Activated CD8-positive, alpha-beta T cell treated with anti-CD3 and anti-CD28 coated beads for 36 hours (primary cell): ENCODE data around the gene CTNNA1. TPM values are rescaled to one million over a fixed set of nuclear protein-coding genes. Genes with fewer than 3 reads are reported as not detected.
"Not testable (repeated sequence)": the region's sequence is repeated elsewhere in the genome, so short reads cannot be mapped to it uniquely, and the experiment has no call there.

Experiments used
- ATAC-seq: fragments of 200-7000 bp; cut with Tn5 transposase; one replicate; pipeline ENCODE4 v1.10.0; 2021; ENCODE audit warnings: mild to moderate bottlenecking, moderate library complexity
- CTCF ChIA-PET: fragments of 350-600 bp; sonication (Branson Sonifier 250); formaldehyde crosslinking; loops from one replicate; lab custom pipeline; 2021; ENCODE audit warnings: antibody characterized with exemption; lab: Charles Lee
- POLR2A ChIA-PET: fragments of 350-600 bp; sonication (Branson Sonifier 250); formaldehyde crosslinking; loops from one replicate; lab custom pipeline; 2021; ENCODE audit warnings: antibody characterized with exemption; lab: Charles Lee
- DNase-seq: peaks from one replicate; pipeline ENCODE4 v3.0.0-alpha.2; 2020
- H3K27ac Mint-ChIP-seq: one replicate; pipeline ENCODE4 v1.8.0; 2021; ENCODE audit warnings: mild to moderate bottlenecking, mixed read lengths
- H3K27me3 Mint-ChIP-seq: one replicate; pipeline ENCODE4 v1.8.0; 2021; ENCODE audit warnings: mixed read lengths
- H3K36me3 Mint-ChIP-seq: one replicate; pipeline ENCODE4 v1.8.0; 2021; ENCODE audit warnings: low read depth, mixed read lengths
- H3K4me1 Mint-ChIP-seq: one replicate; pipeline ENCODE4 v1.8.0; 2021; ENCODE audit warnings: low read depth, mixed read lengths
- H3K4me3 Mint-ChIP-seq: one replicate; pipeline ENCODE4 v1.8.0; 2021; ENCODE audit warnings: mild to moderate bottlenecking, moderate library complexity, mixed read lengths
- H3K9me3 Mint-ChIP-seq: one replicate; pipeline ENCODE4 v1.8.0; 2021; ENCODE audit warnings: mixed read lengths
- intact Hi-C: fragments of 100-400 bp; cut with micrococcal nuclease; formaldehyde crosslinking; loops from one replicate; pipeline ENCODE4 v1.10.0; 2022
- total RNA-seq, 2 experiments: library from RNA; stranded (reverse); gene quantifications; one replicate each; pipeline ENCODE4 v1.2.3, GENCODE V29; 2021
- TF ChIP-seq, protein P1 (sequence below): fragments of 200-600 bp; IDR thresholded peaks from one replicate; pipeline ENCODE4 v1.8.0; 2022; ENCODE audit warnings: antibody characterized with exemption, mild to moderate bottlenecking

The CTNNA1 gene
- total RNA-seq, 2 experiments from 2014 or later = 77.3 to 85.6 TPM

DNA sequence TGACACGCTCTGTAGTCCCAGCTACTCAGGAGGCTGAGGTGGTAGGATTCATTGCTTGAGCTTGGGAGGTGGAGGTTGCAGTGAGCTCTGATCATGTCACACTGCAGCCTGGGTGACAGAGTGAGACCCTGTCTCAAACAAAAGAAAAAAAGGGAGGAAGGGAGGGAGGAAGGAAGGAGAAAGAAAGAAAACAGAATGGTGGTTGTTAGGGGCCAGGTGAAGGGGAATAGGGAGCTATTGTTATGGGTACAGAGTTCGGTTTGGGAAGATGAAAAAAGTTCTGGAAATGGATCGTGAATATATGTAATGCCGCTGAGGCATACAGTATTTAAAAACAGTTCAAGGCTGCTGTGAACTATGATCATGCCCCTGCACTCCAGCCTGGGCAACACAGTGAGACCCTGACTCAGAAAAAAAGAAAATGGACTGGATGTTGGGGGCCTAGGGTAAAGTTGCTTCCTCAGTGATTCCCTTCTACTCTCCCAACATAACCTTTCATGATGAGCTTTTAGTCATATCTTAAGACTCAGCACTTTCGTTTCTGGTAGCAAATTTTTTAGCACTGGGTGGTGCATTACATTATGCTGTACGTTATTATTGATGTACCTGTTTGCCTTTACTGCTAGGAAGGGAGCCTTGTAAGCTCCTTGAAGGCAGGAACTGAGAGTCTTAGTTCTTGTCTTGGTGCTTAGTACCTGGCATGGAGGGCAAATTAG, 4.0 kb downstream of the CTNNA1 start:
- Mint-ChIP-seq H3K4me1 (peaks cover 36% of the 10 kb centered on the region), H3K36me3 (peaks cover 28% of the 10 kb centered on the region), H3K4me3 (no peak overlapping the region), H3K9me3 (peaks cover 6% of the 10 kb centered on the region), H3K27ac (no peak overlapping the region), H3K27me3 (peaks cover 44% of the 10 kb centered on the region)
- POLR2A ChIA-PET = interaction anchor here (1.3 kb wide), 1 partner anchor 12 kb away, joined by 3 read pairs; no protein-coding TSS in a partner anchor
- intact Hi-C loops = no loop called here
- CTCF ChIA-PET = interaction anchor here (0.9 to 1.2 kb wide), 3 partner anchors 15 to 426 kb away, joined by 3 to 6 read pairs (median 3); no protein-coding TSS in a partner anchor
- no peak for ATAC-seq
- TF ChIP-seq, protein P1, sequence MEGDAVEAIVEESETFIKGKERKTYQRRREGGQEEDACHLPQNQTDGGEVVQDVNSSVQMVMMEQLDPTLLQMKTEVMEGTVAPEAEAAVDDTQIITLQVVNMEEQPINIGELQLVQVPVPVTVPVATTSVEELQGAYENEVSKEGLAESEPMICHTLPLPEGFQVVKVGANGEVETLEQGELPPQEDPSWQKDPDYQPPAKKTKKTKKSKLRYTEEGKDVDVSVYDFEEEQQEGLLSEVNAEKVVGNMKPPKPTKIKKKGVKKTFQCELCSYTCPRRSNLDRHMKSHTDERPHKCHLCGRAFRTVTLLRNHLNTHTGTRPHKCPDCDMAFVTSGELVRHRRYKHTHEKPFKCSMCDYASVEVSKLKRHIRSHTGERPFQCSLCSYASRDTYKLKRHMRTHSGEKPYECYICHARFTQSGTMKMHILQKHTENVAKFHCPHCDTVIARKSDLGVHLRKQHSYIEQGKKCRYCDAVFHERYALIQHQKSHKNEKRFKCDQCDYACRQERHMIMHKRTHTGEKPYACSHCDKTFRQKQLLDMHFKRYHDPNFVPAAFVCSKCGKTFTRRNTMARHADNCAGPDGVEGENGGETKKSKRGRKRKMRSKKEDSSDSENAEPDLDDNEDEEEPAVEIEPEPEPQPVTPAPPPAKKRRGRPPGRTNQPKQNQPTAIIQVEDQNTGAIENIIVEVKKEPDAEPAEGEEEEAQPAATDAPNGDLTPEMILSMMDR = no peak
- DNase-seq = no peak

DNA sequence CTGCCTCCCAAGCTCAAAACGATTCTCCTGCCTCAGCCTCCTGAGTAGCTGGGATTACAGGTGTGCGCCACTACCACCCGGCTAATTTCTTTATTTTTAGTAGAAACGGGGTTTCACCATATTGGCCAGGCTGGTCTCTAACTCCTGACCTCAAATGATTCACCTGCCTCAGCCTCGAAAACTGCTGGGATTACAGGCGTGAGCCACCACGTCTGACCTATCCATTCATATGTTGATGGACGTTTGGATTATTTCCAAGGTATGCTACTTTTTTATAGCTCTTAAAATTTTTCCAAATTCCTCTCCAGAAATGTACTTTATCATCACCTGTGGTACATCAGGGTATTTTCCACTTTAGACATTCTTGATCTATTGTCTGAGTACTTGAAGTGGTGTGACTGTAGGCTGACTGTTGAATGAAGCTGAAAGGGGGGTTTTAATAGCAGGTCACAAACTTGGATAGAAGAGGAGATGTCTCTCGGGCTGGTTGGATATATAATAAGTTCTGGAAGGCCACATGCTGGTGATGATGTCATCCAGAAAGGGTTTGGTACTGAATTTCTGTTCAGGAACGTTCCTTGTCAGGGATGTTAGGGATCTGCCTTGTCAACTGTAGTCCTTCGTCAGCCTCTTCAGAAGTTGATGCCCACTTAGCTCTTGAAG, 7.4 kb downstream of the CTNNA1 start:
- POLR2A ChIA-PET = interaction anchor here (0.6 kb wide), 1 partner anchor 348 kb away, joined by 3 read pairs; no protein-coding TSS in a partner anchor
- DNase-seq = no peak
- Mint-ChIP-seq H3K27ac (no peak overlapping the region), H3K4me3 (no peak overlapping the region), H3K9me3 (peaks cover 6% of the 10 kb centered on the region), H3K36me3 (peaks cover 26% of the 10 kb centered on the region), H3K27me3 (peaks cover 32% of the 10 kb centered on the region), H3K4me1 (peaks cover 21% of the 10 kb centered on the region)
- TF ChIP-seq, protein P1 = no peak
- ATAC-seq = no peak
- intact Hi-C loops = no loop called here
- CTCF ChIA-PET = interaction anchor here (0.7 to 1.3 kb wide), 3 partner anchors 29 to 47 kb away, joined by 3 to 4 read pairs (median 3); no protein-coding TSS in a partner anchor

GRCh38 chr5:138761115-138761514, 7.9 kb downstream of the CTNNA1 start:
- intact Hi-C loops, H3K9me3 Mint-ChIP-seq, H3K4me3 Mint-ChIP-seq, POLR2A ChIA-PET, ATAC-seq: not testable (repeated sequence)
- CTCF ChIA-PET = interaction anchor here (0.7 to 1.3 kb wide), 3 partner anchors 28 to 46 kb away, joined by 3 to 4 read pairs (median 3); no protein-coding TSS in a partner anchor
- H3K36me3 Mint-ChIP-seq = peaks cover 26% of the 10 kb centered on the region
- H3K27me3 Mint-ChIP-seq = peaks cover 35% of the 10 kb centered on the region
- peaks cover 21% of the 10 kb centered on the region for H3K4me1 Mint-ChIP-seq
- DNase-seq = peak; percentile 20
- H3K27ac Mint-ChIP-seq = peak overlapping the region; percentile 34

GRCh38 chr5:138761670-138762069, 8.4 kb downstream of the CTNNA1 start:
- DNase-seq, intact Hi-C loops, H3K27ac Mint-ChIP-seq, H3K4me3 Mint-ChIP-seq, ATAC-seq, H3K9me3 Mint-ChIP-seq: not testable (repeated sequence)
- POLR2A ChIA-PET = interaction anchor here (1.4 kb wide), 1 partner anchor 12 kb away, joined by 3 read pairs; no protein-coding TSS in a partner anchor
- H3K27me3 Mint-ChIP-seq = peaks cover 33% of the 10 kb centered on the region
- peaks cover 18% of the 10 kb centered on the region for H3K4me1 Mint-ChIP-seq
- peaks cover 23% of the 10 kb centered on the region for H3K36me3 Mint-ChIP-seq
- CTCF ChIA-PET = interaction anchor here (0.9 to 1.0 kb wide), 2 partner anchors 63 to 182 kb away, joined by 3 read pairs; no protein-coding TSS in a partner anchor

DNA sequence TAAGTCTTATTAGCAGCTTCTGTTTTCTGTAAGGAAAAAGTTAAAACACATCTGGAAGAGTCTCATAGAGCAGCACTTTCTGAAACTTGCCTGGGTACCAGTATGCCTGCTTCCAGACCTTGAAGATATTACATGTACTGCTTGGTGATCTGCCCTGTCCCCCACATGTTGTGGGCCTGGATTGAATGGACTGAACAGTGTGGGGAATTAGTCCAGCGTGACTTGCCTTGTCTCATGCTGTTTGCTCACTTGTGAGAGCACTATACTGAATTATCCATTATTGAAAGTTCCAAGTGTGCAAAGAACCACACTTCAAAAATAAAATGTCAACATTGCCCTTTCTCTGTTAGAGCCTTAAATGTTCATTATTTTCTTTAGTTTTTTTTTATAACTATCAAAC, 8.9 kb downstream of the CTNNA1 start:
- no peak overlapping the region for H3K4me3 Mint-ChIP-seq
- H3K27me3 Mint-ChIP-seq = peaks cover 29% of the 10 kb centered on the region
- intact Hi-C loops = no loop called here
- ATAC-seq (no peak), DNase-seq (no peak)
- ChIA-PET POLR2A (interaction anchor here (0.7 to 1.4 kb wide), 2 partner anchors 11 to 128 kb away, joined by 3 read pairs; no protein-coding TSS in a partner anchor), CTCF (interaction anchor here (0.9 to 1.0 kb wide), 2 partner anchors 63 to 182 kb away, joined by 3 read pairs; no protein-coding TSS in a partner anchor)
- H3K4me1 Mint-ChIP-seq = peaks cover 18% of the 10 kb centered on the region
- H3K9me3 Mint-ChIP-seq = peaks cover 3% of the 10 kb centered on the region
- no peak overlapping the region for H3K27ac Mint-ChIP-seq
- TF ChIP-seq, protein P1 = no peak
- H3K36me3 Mint-ChIP-seq = peaks cover 23% of the 10 kb centered on the region
